GM12878 (cell line): ENCODE data around the gene ABCG5.

ENCODE experiments used
- CEBPB ChIP-seq, 2 experiments: fragments of 150-350 bp in 1 of 2; IDR thresholded peaks; 2 replicates each; pipeline ENCODE4 v1.6.1; 2012 to 2014; ENCODE audit warnings: low read depth in 2 of 2, low read length in 2 of 2, borderline replicate concordance in 1 of 2, inconsistent platforms in 1 of 2
- MXI1 ChIP-seq: fragments of 150-350 bp; IDR thresholded peaks from 2 replicates; pipeline ENCODE4 v1.6.1; 2011; ENCODE audit warnings: low read depth, mild to moderate bottlenecking, inconsistent platforms, low read length, improper control_type of control experiment
- NRF1 ChIP-seq: conservative IDR thresholded peaks from 2 replicates; pipeline ENCODE4 v1.6.1; 2011; ENCODE audit warnings: mild to moderate bottlenecking, low read depth, low read length, improper control_type of control experiment
- PAX5 ChIP-seq: IDR thresholded peaks from 2 replicates; pipeline ENCODE4 v1.6.1; 2011; ENCODE audit warnings: low read depth, low read length, borderline replicate concordance
- POLR2A ChIP-seq: IDR thresholded peaks from 2 replicates; pipeline ENCODE4 v1.6.1; 2011; ENCODE audit warnings: low read depth, mild to moderate bottlenecking, low read length
- RAD21 ChIP-seq: IDR thresholded peaks from 2 replicates; pipeline ENCODE4 v1.6.1; 2011; ENCODE audit warnings: mild to moderate bottlenecking, low read depth, low read length, moderate library complexity; ENCODE audit not compliant: insufficient read depth
- SMARCA5 ChIP-seq: fragments of 450-650 bp; IDR thresholded peaks from 2 replicates; pipeline ENCODE4 v1.6.1; 2017; ENCODE audit warnings: mild to moderate bottlenecking
- TCF7 ChIP-seq: IDR thresholded peaks from 2 replicates; pipeline ENCODE4 v1.6.1; 2014; ENCODE audit warnings: antibody characterized with exemption, borderline replicate concordance
- TF ChIP-seq, protein P1 (sequence below): IDR thresholded peaks from 2 replicates; pipeline ENCODE4 v1.6.1; 2011; ENCODE audit warnings: mild to moderate bottlenecking, low read depth, low read length, moderate library complexity; ENCODE audit not compliant: insufficient replicate concordance
- TF ChIP-seq, protein P2 (sequence below), 3 experiments: IDR thresholded peaks in 2 of 3; conservative IDR thresholded peaks in 1 of 3; 2 replicates each; pipeline ENCODE4 v1.5.1; 2011; ENCODE audit warnings: low read depth in 3 of 3, low read length in 3 of 3, mild to moderate bottlenecking in 3 of 3, control low read depth in 2 of 3, moderate library complexity in 2 of 3, inconsistent platforms in 1 of 3, mixed read lengths in 1 of 3; ENCODE audit not compliant: control insufficient read depth in 2 of 3, insufficient read depth in 1 of 3; ENCODE audit errors: extremely low read depth in 1 of 3
- TF ChIP-seq, protein P3 (sequence below): fragments of 450-650 bp; IDR thresholded peaks from 2 replicates; pipeline ENCODE4 v1.6.1; 2017; ENCODE audit warnings: mild to moderate bottlenecking, moderate library complexity

DNA sequence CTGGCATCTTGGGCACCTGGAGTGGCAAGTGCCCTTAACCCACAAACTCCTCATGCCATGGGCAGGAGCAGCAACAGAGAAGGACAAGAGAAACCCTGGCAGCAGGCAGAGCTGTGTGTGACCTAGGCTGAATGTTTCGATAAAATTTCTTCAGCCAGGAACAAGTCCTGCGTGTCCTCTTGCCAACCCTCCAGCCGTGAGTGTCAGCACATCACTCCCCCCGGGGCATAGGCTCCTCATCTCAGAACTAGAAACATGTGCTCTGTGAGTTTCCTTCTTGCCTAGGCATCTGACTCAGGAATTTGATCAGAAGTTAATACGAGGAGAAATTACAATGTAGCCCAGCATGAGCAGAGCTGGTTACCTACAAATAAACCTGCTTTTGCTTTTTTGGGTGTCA, 2.3 kb upstream of the ABCG5 start:
- TF ChIP-seq, protein P1, sequence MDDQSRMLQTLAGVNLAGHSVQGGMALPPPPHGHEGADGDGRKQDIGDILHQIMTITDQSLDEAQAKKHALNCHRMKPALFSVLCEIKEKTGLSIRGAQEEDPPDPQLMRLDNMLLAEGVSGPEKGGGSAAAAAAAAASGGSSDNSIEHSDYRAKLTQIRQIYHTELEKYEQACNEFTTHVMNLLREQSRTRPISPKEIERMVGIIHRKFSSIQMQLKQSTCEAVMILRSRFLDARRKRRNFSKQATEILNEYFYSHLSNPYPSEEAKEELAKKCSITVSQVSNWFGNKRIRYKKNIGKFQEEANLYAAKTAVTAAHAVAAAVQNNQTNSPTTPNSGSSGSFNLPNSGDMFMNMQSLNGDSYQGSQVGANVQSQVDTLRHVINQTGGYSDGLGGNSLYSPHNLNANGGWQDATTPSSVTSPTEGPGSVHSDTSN = no peak
- TF ChIP-seq POLR2A (no peak), PAX5 (no peak), CEBPB (IDR thresholded peaks at IDR 0.05; ENCODE audit: borderline replicate concordance in 1 of 2, low read depth in 2 of 2, low read length in 2 of 2) (no peak), NRF1 (no peak), MXI1 (no peak), RAD21 (no peak), TCF7 (no peak), SMARCA5 (no peak)
- TF ChIP-seq, protein P2, sequence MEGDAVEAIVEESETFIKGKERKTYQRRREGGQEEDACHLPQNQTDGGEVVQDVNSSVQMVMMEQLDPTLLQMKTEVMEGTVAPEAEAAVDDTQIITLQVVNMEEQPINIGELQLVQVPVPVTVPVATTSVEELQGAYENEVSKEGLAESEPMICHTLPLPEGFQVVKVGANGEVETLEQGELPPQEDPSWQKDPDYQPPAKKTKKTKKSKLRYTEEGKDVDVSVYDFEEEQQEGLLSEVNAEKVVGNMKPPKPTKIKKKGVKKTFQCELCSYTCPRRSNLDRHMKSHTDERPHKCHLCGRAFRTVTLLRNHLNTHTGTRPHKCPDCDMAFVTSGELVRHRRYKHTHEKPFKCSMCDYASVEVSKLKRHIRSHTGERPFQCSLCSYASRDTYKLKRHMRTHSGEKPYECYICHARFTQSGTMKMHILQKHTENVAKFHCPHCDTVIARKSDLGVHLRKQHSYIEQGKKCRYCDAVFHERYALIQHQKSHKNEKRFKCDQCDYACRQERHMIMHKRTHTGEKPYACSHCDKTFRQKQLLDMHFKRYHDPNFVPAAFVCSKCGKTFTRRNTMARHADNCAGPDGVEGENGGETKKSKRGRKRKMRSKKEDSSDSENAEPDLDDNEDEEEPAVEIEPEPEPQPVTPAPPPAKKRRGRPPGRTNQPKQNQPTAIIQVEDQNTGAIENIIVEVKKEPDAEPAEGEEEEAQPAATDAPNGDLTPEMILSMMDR (IDR thresholded peaks at IDR 0.05 in 2 of 3, conservative IDR thresholded peaks at IDR 0.05 in 1 of 3; ENCODE audit: control insufficient read depth in 2 of 3, extremely low read depth in 1 of 3, insufficient read depth in 1 of 3, low read depth in 3 of 3, low read length in 3 of 3) = no peak
- TF ChIP-seq, protein P3, sequence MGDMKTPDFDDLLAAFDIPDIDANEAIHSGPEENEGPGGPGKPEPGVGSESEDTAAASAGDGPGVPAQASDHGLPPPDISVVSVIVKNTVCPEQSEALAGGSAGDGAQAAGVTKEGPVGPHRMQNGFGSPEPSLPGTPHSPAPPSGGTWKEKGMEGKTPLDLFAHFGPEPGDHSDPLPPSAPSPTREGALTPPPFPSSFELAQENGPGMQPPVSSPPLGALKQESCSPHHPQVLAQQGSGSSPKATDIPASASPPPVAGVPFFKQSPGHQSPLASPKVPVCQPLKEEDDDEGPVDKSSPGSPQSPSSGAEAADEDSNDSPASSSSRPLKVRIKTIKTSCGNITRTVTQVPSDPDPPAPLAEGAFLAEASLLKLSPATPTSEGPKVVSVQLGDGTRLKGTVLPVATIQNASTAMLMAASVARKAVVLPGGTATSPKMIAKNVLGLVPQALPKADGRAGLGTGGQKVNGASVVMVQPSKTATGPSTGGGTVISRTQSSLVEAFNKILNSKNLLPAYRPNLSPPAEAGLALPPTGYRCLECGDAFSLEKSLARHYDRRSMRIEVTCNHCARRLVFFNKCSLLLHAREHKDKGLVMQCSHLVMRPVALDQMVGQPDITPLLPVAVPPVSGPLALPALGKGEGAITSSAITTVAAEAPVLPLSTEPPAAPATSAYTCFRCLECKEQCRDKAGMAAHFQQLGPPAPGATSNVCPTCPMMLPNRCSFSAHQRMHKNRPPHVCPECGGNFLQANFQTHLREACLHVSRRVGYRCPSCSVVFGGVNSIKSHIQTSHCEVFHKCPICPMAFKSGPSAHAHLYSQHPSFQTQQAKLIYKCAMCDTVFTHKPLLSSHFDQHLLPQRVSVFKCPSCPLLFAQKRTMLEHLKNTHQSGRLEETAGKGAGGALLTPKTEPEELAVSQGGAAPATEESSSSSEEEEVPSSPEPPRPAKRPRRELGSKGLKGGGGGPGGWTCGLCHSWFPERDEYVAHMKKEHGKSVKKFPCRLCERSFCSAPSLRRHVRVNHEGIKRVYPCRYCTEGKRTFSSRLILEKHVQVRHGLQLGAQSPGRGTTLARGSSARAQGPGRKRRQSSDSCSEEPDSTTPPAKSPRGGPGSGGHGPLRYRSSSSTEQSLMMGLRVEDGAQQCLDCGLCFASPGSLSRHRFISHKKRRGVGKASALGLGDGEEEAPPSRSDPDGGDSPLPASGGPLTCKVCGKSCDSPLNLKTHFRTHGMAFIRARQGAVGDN = no peak
